AG09319 (cell line): ENCODE results near the gene RIOX2.

ENCODE experiments used
- DNase-seq: peaks from one replicate; pipeline ENCODE4 v3.0.0-alpha.2; 2010; ENCODE audit warnings: low read depth; ENCODE audit errors: extremely low read depth
- TF ChIP-seq, protein P1 (sequence below): IDR thresholded peaks from 2 replicates; pipeline ENCODE4 v1.5.1; 2011; ENCODE audit warnings: low read depth, mild to moderate bottlenecking, inconsistent platforms, low read length, moderate library complexity

Gene RIOX2

DNA sequence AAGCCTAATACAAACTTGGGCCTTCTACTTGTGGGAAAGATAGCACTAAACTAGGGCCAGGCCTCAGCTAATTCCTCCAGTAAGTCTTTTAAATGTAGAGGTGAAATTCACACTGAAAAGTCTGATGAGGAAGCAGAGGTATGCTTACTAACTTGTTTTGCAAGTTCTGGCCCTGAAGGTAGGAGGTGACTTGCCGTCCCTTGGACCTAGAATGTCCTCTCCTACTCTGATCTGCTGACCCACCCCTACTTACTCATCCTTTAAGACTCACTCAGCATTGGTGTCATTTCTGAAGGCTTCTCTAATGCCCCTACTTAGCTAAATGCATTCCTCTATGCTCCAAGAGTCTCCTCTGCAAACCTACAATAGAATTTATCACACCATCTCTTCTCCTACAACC lies 19.4 kb downstream of the RIOX2 start:
- no peak for DNase-seq
- TF ChIP-seq, protein P1, sequence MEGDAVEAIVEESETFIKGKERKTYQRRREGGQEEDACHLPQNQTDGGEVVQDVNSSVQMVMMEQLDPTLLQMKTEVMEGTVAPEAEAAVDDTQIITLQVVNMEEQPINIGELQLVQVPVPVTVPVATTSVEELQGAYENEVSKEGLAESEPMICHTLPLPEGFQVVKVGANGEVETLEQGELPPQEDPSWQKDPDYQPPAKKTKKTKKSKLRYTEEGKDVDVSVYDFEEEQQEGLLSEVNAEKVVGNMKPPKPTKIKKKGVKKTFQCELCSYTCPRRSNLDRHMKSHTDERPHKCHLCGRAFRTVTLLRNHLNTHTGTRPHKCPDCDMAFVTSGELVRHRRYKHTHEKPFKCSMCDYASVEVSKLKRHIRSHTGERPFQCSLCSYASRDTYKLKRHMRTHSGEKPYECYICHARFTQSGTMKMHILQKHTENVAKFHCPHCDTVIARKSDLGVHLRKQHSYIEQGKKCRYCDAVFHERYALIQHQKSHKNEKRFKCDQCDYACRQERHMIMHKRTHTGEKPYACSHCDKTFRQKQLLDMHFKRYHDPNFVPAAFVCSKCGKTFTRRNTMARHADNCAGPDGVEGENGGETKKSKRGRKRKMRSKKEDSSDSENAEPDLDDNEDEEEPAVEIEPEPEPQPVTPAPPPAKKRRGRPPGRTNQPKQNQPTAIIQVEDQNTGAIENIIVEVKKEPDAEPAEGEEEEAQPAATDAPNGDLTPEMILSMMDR: no peak

DNA sequence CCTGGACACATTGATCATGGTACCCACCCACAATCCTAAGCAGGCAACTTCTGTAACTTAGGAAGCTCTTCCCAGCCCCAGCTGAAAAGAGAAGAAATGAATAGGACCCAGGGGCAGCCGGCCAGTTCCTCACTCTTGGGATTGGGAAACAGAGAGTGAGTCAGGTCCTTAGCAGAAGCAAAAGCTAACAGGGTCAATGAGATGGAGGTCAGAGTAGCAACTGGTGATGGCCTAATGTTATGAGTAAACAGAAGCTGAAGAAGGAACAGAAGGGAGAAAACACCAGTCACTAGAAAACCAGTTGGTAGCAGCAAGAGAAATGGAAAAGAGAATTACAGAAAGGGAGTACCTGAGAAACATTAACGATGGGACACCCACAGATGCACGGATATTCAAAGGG lies 20.0 kb downstream of the RIOX2 start:
- peak; percentile 51 for DNase-seq
- TF ChIP-seq, protein P1: no peak

DNA sequence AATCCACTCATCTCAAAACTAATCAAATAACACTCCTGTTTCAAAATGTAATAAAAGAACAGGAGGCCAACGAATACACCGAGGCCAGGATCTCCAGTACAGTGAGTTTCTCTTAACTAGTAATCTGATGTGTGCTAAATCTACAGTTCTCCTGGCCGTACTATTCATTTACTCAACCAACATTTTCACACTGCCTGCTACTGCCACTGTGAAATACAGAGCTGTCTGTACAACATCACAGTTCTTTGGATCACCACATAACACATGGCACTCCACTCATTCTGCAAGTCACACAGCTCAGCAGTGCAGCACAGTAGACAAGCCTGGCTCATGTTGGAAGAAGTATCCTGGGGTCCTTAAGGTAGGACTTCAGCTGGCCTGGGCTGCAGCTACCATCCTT lies 21.9 kb downstream of the RIOX2 start:
- TF ChIP-seq, protein P1: no peak
- no peak for DNase-seq

GRCh38 chr3:97949743-97950142 lies 22.5 kb downstream of the RIOX2 start:
- DNase-seq: no peak
- TF ChIP-seq, protein P1: no peak

DNA sequence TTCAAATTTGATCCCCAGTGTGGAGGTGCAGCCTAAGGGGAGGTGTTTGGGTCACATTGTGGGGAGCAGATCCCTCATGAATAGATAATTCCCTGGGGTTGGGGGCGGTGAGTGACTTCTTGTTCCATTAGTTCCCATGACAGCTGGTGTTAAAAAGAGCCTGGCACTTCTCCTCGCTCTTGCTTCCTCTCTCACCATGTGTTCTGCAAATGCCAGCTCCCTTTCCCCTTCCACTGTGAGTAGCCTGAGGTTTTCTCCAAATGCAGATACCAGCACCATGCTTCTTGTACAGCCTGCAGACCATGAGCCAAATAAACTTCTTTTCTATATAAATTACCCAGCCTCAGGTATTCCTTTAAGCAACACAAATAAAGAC lies 23.1 kb downstream of the RIOX2 start:
- no peak for DNase-seq
- TF ChIP-seq, protein P1: no peak

DNA sequence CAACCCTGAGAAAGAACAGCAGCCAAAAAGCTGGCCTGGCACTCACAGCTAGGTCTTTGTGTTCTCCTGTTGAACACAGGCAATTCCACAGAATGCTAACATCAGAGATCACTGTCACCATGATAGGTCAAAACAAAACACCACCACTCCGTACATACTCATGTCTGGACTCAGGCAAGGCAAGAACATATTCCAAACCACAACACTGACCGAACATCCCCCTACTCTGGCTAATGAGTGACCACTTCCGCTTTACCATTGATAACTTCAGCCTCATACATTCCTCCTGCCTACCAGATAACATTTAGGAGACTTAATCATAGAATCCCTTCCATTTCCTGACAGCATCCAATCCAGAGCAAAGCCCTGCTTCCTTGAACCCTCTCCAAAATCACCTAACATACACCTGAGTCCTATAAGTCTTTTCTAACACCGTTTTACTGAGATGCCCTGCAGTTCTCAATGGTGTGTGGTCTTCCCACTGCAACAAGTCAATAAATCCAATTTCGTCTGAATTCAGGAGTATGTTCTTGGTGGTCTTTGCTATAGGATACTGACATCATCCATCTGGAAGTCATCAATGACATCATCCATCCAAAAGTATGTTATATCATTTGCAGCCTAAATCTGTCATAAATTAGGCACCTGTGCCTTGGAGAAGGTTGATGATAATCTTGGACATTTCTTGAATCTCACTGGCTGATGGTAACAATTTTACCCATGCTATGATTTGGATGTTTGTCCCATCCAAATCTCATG lies 23.7 kb downstream of the RIOX2 start:
- TF ChIP-seq, protein P1: no peak
- no peak for DNase-seq

DNA sequence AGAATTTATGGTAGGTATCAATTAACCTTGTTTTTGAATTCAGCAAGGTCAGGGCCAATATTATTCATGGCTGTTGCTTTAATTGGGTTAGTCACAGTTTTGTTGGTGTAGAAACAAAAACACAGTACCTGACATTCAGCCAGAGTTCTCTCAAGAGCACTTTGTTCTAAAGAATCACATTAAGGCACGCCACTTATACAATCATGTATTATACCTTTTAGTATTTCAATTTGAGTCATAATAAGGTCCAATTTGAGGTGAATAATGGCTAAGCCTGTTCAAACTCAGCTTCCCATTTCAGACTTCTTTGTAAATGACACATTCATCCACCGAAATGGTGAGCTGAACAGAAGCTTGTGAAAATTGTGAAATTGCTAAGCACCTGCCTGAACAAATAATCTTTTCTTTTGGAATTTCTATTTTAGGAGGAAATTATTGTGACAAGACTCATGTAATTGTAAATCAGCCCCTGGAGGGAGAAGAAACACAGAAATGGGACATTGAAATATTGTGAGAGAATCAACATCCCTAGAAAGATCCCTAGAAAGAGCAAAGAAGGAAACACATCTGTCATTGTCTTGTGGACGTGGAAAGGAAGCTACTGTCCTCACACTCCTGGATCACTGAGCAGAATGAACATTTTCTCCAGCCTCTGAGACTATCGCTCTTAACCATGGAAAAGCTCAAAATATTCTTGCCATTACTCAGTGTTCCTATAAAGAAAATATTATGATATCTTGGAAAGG lies 29.3 kb downstream of the RIOX2 start:
- DNase-seq: no peak
- TF ChIP-seq, protein P1: no peak
